ENCODE measurements around the gene DMRTC1B.
"Not testable (repeated sequence)": the region's sequence is repeated elsewhere in the genome, so short reads cannot be mapped to it uniquely, and the experiment has no call there.

- not testable (repeated sequence) for TF ChIP-seq CTCF, POLR2A (IDR thresholded peaks at IDR 0.05)
Measured at GRCh38 chrX:72745546-72745945, 31.1 kb upstream of the DMRTC1B start.
